HepG2 (cell line): Measurements from ENCODE around the gene C10orf90. TPM values are rescaled to one million over a fixed set of nuclear protein-coding genes. Genes with fewer than 3 reads are reported as not detected.

ENCODE experiments used
- ATAC-seq: fragments of 200-7000 bp; cut with Tn5 transposase; 3 replicates; pipeline ENCODE4 v1.9.1; 2020; ENCODE audit warnings: mild to moderate bottlenecking, moderate library complexity
- BruUV-seq: library from RNA; stranded (reverse); fragments of 400-500 nt; replicated peaks from 2 replicates; lab custom pipeline; 2021; lab: Mats Ljungman, UMichigan
- CTCF ChIA-PET: fragments of 300-600 bp; formaldehyde crosslinking; extraction: SDS; loops from one replicate; lab custom pipeline; 2021; ENCODE audit warnings: low total read pairs, inconsistent platforms, low intra/inter-chr PET ratio; lab: Yijun Ruan, JAX
- POLR2A ChIA-PET: fragments of 350-600 bp; sonication (Branson Sonifier 250); formaldehyde crosslinking; loops from one replicate; lab custom pipeline; 2020; ENCODE audit warnings: antibody characterized with exemption, inconsistent platforms; lab: Yijun Ruan, JAX
- DNase-seq: peaks from one replicate; pipeline ENCODE4 v3.0.0-alpha.2; 2015; ENCODE audit warnings: low spot score
- FAIRE-seq: peaks from 3 replicates; lab custom pipeline; 2011; peaks lifted over from hg19 to GRCh38; lab: Jason Lieb, UNC
- H2AFZ ChIP-seq: one replicate; pipeline ENCODE4 v1.6.1; 2011; ENCODE audit warnings: low read length, inconsistent platforms
- H3K27ac ChIP-seq: fragments of 300-600 bp; 3 replicates; pipeline ENCODE4 v1.8.0; 2011; ENCODE audit warnings: mixed run types, mild to moderate bottlenecking, mixed read lengths, low read length, inconsistent platforms; ENCODE audit not compliant: insufficient read depth; ENCODE audit errors: extremely low read length
- H3K27me3 ChIP-seq, 2 experiments: fragments of 200-600 bp in 1 of 2; 2 replicates in 1 of 2; 3 replicates in 1 of 2; pipeline versions ENCODE4 v1.6.0 to v1.8.0; 2011; ENCODE audit warnings: low read length in 2 of 2, mild to moderate bottlenecking in 2 of 2, moderate library complexity in 2 of 2, inconsistent platforms in 1 of 2; ENCODE audit not compliant: insufficient read depth in 2 of 2, control insufficient read depth in 1 of 2
- H3K36me3 ChIP-seq, 2 experiments: fragments of 200-600 bp in 1 of 2; replicated peaks in 1 of 2; 2 replicates in 1 of 2; 3 replicates in 1 of 2; pipeline versions ENCODE4 v1.5.1 to v1.8.0; 2011; ENCODE audit warnings: low read length in 2 of 2, inconsistent platforms in 1 of 2; ENCODE audit not compliant: insufficient read depth in 2 of 2, control insufficient read depth in 1 of 2
- H3K4me1 ChIP-seq: 2 replicates; pipeline ENCODE4 v1.5.1; 2012; ENCODE audit warnings: low read length, inconsistent platforms; ENCODE audit not compliant: insufficient read depth
- H3K4me2 ChIP-seq: 2 replicates; pipeline ENCODE4 v1.6.0; 2011; ENCODE audit warnings: low read depth, low read length, inconsistent platforms
- H3K4me3 ChIP-seq, 3 experiments: fragments of 200-600 bp in 1 of 3; sonication (generic), shearing (Covaris generic) in 1 of 3; replicated peaks in 1 of 3; 2 replicates each; pipeline ENCODE4 v1.5.1; 2011 to 2016; ENCODE audit warnings: low read length in 3 of 3, inconsistent platforms in 2 of 3, low read depth in 2 of 3, mild to moderate bottlenecking in 2 of 3, control low read depth in 1 of 3, mixed read lengths in 1 of 3; ENCODE audit not compliant: insufficient read depth in 1 of 3
- H3K79me2 ChIP-seq: one replicate; pipeline ENCODE4 v1.6.1; 2011; ENCODE audit warnings: low read length, inconsistent platforms; ENCODE audit not compliant: insufficient read depth
- H3K9ac ChIP-seq: 2 replicates; pipeline ENCODE4 v1.6.0; 2011; ENCODE audit warnings: mild to moderate bottlenecking, low read depth, low read length, inconsistent platforms; ENCODE audit not compliant: insufficient read depth
- H3K9me3 ChIP-seq: 2 replicates; pipeline ENCODE4 v1.5.1; 2012; ENCODE audit warnings: mild to moderate bottlenecking, low read length
- H4K20me1 ChIP-seq: 2 replicates; pipeline ENCODE4 v1.6.0; 2011; ENCODE audit warnings: inconsistent platforms, mild to moderate bottlenecking, low read length, moderate library complexity; ENCODE audit not compliant: insufficient read depth
- ADNP ChIP-seq: sonication (generic); formaldehyde crosslinking; IDR thresholded peaks from 2 replicates; pipeline ENCODE4 v1.4.0; 2020; ENCODE audit warnings: missing genetic modification reagents
- E2F1 ChIP-seq: sonication (generic); formaldehyde crosslinking; IDR thresholded peaks from 2 replicates; pipeline ENCODE4 v1.5.0; 2020; ENCODE audit warnings: missing genetic modification reagents
- ELK4 ChIP-seq: sonication (generic); formaldehyde crosslinking; IDR thresholded peaks from 2 replicates; pipeline ENCODE4 v1.9.0; 2021; ENCODE audit warnings: missing genetic modification reagents, borderline replicate concordance
- GLI4 ChIP-seq: sonication (generic); formaldehyde crosslinking; IDR thresholded peaks from 2 replicates; pipeline ENCODE4 v1.5.1; 2020; ENCODE audit warnings: missing genetic modification reagents, mild to moderate bottlenecking, moderate library complexity, borderline replicate concordance
- HDAC1 ChIP-seq: sonication (generic); formaldehyde crosslinking; IDR thresholded peaks from 2 replicates; pipeline ENCODE4 v1.5.1; 2020; ENCODE audit warnings: mild to moderate bottlenecking, missing genetic modification reagents
- JDP2 ChIP-seq: sonication (generic); formaldehyde crosslinking; IDR thresholded peaks from 2 replicates; pipeline ENCODE4 v1.8.1; 2022; ENCODE audit warnings: missing genetic modification reagents, borderline replicate concordance
- KLF15 ChIP-seq: sonication (generic); formaldehyde crosslinking; IDR thresholded peaks from 2 replicates; pipeline ENCODE4 v1.8.1; 2023; ENCODE audit warnings: borderline replicate concordance, mild to moderate bottlenecking, inconsistent platforms, missing genetic modification reagents, mixed read lengths
- NCOA1 ChIP-seq: sonication (generic); formaldehyde crosslinking; IDR thresholded peaks from 2 replicates; pipeline ENCODE4 v1.9.0; 2021; ENCODE audit warnings: missing genetic modification reagents
- SP2 ChIP-seq: sonication (generic); formaldehyde crosslinking; IDR thresholded peaks from 2 replicates; pipeline ENCODE4 v1.5.1; 2020; ENCODE audit warnings: mild to moderate bottlenecking, missing genetic modification reagents
- ZNF232 ChIP-seq: sonication (generic); formaldehyde crosslinking; IDR thresholded peaks from 2 replicates; pipeline ENCODE4 v1.4.0; 2020; ENCODE audit warnings: missing genetic modification reagents, borderline replicate concordance
- ZNF350 ChIP-seq: sonication (generic); formaldehyde crosslinking; IDR thresholded peaks from 2 replicates; pipeline ENCODE4 v1.4.0; 2020; ENCODE audit warnings: mild to moderate bottlenecking, low read depth, missing genetic modification reagents, borderline replicate concordance
- ZNF589 ChIP-seq: sonication (generic); formaldehyde crosslinking; conservative IDR thresholded peaks from 2 replicates; pipeline ENCODE4 v1.8.0; 2022; ENCODE audit warnings: mild to moderate bottlenecking, moderate library complexity, missing genetic modification reagents
- ZNF605 ChIP-seq: sonication (generic); formaldehyde crosslinking; IDR thresholded peaks from 2 replicates; pipeline ENCODE4 v1.8.0; 2022; ENCODE audit warnings: mild to moderate bottlenecking, missing genetic modification reagents
- WGBS: methylation state at CpG from one replicate; pipeline ENCODE4 v1.1.6; 2017; ENCODE audit warnings: low lambda C conversion rate; 5-methylcytosine and 5-hydroxymethylcytosine counted together
- in situ Hi-C: cut with HindIII; loops from 2 replicates; pipeline ENCODE4 v1.10.0; 2017; ENCODE audit warnings: low pct_unique_long_range_greater_than_20kb; ENCODE audit not compliant: extremely low pct_ligation_motif_present
- intact Hi-C: fragments of 100-400 bp; cut with micrococcal nuclease; formaldehyde crosslinking; loops from one replicate; pipeline ENCODE4 v1.10.0; 2022; ENCODE audit not compliant: unreplicated experiment
- polyA plus RNA-seq, 8 experiments: library from polyadenylated mRNA; depleted of rRNA in 3 of 8; stranded (reverse) in 7 of 8; unstranded in 1 of 8; fragments of >200 nt; fragmentation: Illumina TruSeq in 4 of 8; extraction: Trizol in 4 of 8; gene quantifications; 2 replicates each; pipeline versions ENCODE4 v1.2.1 to v1.2.3, GENCODE V29; 2011 to 2016; ENCODE audit warnings: low read depth in 4 of 8, missing spikeins in 1 of 8, mixed read lengths in 1 of 8; ENCODE audit not compliant: insufficient read depth in 1 of 8
- total RNA-seq, 5 experiments: library from RNA; depleted of rRNA; stranded (reverse); fragments of >200 nt; fragmentation: Illumina TruSeq; extraction: Trizol; gene quantifications; 2 replicates each; pipeline ENCODE4 v1.2.3, GENCODE V29; 2016; ENCODE audit warnings: low read depth in 1 of 5
- TF ChIP-seq, protein P1 (sequence below): sonication (generic); formaldehyde crosslinking; IDR thresholded peaks from 2 replicates; pipeline ENCODE4 v1.4.0; 2020; ENCODE audit warnings: missing genetic modification reagents
- TF ChIP-seq, protein P2 (sequence below): IDR thresholded peaks from 2 replicates; pipeline ENCODE4 v1.6.1; 2016; ENCODE audit warnings: missing compliant biosample characterization, missing genetic modification reagents, borderline replicate concordance
- TF ChIP-seq, protein P3 (sequence below): sonication (generic); formaldehyde crosslinking; IDR thresholded peaks from 2 replicates; pipeline ENCODE4 v1.5.0; 2020; ENCODE audit warnings: missing genetic modification reagents

The C10orf90 gene
- total and polyA plus RNA-seq, 2 of the 13 experiments (the other 11 are each of a cell fraction or from before 2014, with no cell fraction given), result not detected

- no peak overlapping the region for H3K27ac ChIP-seq
- POLR2A ChIA-PET, result no interaction called here
- FAIRE-seq (no peak), DNase-seq (no peak), ATAC-seq (no peak)
- H3K79me2 ChIP-seq, result no peaks in the 10 kb centered on the region
- no peak overlapping the region for H3K9ac ChIP-seq
- H3K4me2 ChIP-seq, result no peak overlapping the region
- 8% methylated on average over 8 of the region's 8 CpGs for WGBS
- no peaks in the 10 kb centered on the region for H4K20me1 ChIP-seq
- no TSS peak for BruUV-seq
- H3K27me3 ChIP-seq, result peaks cover 0 to 13% of the 10 kb centered on the region in 2 experiments; a peak in 3 of 5 replicates
- H2AFZ ChIP-seq, result no peak overlapping the region
- no peak overlapping the region for H3K4me3 ChIP-seq
- H3K9me3 ChIP-seq, result no peaks in the 10 kb centered on the region
- TF ChIP-seq HDAC1 (CRISPR knock-in tag), result no peak
- TF ChIP-seq SP2, result no peak
- no peak for TF ChIP-seq ZNF232 (CRISPR knock-in tag)
- no peak for TF ChIP-seq ZNF350 (CRISPR knock-in tag)
- no peak for TF ChIP-seq ADNP (CRISPR knock-in tag)
- no peak for TF ChIP-seq JDP2 (CRISPR knock-in tag)
- TF ChIP-seq, protein P1, sequence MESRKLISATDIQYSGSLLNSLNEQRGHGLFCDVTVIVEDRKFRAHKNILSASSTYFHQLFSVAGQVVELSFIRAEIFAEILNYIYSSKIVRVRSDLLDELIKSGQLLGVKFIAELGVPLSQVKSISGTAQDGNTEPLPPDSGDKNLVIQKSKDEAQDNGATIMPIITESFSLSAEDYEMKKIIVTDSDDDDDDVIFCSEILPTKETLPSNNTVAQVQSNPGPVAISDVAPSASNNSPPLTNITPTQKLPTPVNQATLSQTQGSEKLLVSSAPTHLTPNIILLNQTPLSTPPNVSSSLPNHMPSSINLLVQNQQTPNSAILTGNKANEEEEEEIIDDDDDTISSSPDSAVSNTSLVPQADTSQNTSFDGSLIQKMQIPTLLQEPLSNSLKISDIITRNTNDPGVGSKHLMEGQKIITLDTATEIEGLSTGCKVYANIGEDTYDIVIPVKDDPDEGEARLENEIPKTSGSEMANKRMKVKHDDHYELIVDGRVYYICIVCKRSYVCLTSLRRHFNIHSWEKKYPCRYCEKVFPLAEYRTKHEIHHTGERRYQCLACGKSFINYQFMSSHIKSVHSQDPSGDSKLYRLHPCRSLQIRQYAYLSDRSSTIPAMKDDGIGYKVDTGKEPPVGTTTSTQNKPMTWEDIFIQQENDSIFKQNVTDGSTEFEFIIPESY, result no peak
- TF ChIP-seq, protein P2, sequence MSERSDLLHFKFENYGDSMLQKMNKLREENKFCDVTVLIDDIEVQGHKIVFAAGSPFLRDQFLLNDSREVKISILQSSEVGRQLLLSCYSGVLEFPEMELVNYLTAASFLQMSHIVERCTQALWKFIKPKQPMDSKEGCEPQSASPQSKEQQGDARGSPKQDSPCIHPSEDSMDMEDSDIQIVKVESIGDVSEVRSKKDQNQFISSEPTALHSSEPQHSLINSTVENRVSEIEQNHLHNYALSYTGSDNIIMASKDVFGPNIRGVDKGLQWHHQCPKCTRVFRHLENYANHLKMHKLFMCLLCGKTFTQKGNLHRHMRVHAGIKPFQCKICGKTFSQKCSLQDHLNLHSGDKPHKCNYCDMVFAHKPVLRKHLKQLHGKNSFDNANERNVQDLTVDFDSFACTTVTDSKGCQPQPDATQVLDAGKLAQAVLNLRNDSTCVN (CRISPR knock-in tag), result no peak
- TF ChIP-seq NCOA1 (CRISPR knock-in tag), result no peak
- TF ChIP-seq KLF15, result no peak
- TF ChIP-seq ELK4, result no peak
- no peak for TF ChIP-seq E2F1
- no peak for TF ChIP-seq ZNF605 (CRISPR knock-in tag)
- no peak for TF ChIP-seq GLI4
- no peak for TF ChIP-seq ZNF589 (CRISPR knock-in tag)
- TF ChIP-seq, protein P3, sequence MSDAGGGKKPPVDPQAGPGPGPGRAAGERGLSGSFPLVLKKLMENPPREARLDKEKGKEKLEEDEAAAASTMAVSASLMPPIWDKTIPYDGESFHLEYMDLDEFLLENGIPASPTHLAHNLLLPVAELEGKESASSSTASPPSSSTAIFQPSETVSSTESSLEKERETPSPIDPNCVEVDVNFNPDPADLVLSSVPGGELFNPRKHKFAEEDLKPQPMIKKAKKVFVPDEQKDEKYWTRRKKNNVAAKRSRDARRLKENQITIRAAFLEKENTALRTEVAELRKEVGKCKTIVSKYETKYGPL (CRISPR knock-in tag), result no peak
- in situ Hi-C loops, result no loop called here
- CTCF ChIA-PET, result no interaction called here
- H3K36me3 ChIP-seq, result no peaks in the 10 kb centered on the region
- intact Hi-C loops, result no loop called here
- no peaks in the 10 kb centered on the region for H3K4me1 ChIP-seq
Observed at GRCh38 chr10:126470991-126471390, 199.5 kb downstream of the C10orf90 start.
